Measurements from ENCODE around the gene SRRM3.
"Not testable (repeated sequence)": the region's sequence is repeated elsewhere in the genome, so short reads cannot be mapped to it uniquely, and the experiment has no call there.

DNA sequence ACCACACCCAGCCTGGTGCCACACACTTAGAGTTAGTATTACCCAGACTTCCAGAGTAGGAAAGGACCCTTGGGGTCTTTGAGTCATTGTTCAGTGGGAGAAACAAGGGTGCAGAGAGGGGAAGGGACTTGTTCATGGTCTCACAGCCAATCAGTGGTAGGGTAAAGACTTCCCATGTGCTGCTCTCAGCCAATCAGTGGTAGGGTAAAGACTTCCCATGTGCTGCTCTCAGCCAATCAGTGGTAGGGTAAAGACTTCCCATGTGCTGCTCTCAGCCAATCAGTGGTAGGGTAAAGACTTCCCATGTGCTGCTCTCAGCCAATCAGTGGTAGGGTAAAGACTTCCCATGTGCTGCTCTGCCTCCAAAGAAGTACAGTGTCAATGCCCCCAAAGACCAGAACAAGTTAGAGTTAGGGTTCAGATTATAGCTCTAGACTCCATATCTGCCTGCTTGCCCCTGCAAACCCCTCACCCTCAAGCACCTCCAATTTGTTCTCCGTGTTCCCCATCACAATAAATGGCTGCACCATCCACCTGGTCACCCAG is 25.3 kb downstream of the SRRM3 start:
- TF ChIP-seq, protein P1, sequence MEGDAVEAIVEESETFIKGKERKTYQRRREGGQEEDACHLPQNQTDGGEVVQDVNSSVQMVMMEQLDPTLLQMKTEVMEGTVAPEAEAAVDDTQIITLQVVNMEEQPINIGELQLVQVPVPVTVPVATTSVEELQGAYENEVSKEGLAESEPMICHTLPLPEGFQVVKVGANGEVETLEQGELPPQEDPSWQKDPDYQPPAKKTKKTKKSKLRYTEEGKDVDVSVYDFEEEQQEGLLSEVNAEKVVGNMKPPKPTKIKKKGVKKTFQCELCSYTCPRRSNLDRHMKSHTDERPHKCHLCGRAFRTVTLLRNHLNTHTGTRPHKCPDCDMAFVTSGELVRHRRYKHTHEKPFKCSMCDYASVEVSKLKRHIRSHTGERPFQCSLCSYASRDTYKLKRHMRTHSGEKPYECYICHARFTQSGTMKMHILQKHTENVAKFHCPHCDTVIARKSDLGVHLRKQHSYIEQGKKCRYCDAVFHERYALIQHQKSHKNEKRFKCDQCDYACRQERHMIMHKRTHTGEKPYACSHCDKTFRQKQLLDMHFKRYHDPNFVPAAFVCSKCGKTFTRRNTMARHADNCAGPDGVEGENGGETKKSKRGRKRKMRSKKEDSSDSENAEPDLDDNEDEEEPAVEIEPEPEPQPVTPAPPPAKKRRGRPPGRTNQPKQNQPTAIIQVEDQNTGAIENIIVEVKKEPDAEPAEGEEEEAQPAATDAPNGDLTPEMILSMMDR (IDR thresholded peaks at IDR 0.05), result not testable (repeated sequence)
- not testable (repeated sequence) for TF ChIP-seq POLR2AphosphoS5 (IDR thresholded peaks at IDR 0.05)

Measured in stomach (tissue), 4 donors.